NCI-H1105 (cell line): ENCODE results near the gene YBEY.
A peak's percentile ranks its signal among the peaks of the same experiment; 100 is the strongest.
"Not testable (repeated sequence)": the region's sequence is repeated elsewhere in the genome, so short reads cannot be mapped to it uniquely, and the experiment has no call there.

ENCODE experiments used
- DNase-seq: peaks from one replicate; lab custom pipeline; 2025; lab: John Stamatoyannopoulos, UW

YBEY gene, protein sequence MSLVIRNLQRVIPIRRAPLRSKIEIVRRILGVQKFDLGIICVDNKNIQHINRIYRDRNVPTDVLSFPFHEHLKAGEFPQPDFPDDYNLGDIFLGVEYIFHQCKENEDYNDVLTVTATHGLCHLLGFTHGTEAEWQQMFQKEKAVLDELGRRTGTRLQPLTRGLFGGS

DNA sequence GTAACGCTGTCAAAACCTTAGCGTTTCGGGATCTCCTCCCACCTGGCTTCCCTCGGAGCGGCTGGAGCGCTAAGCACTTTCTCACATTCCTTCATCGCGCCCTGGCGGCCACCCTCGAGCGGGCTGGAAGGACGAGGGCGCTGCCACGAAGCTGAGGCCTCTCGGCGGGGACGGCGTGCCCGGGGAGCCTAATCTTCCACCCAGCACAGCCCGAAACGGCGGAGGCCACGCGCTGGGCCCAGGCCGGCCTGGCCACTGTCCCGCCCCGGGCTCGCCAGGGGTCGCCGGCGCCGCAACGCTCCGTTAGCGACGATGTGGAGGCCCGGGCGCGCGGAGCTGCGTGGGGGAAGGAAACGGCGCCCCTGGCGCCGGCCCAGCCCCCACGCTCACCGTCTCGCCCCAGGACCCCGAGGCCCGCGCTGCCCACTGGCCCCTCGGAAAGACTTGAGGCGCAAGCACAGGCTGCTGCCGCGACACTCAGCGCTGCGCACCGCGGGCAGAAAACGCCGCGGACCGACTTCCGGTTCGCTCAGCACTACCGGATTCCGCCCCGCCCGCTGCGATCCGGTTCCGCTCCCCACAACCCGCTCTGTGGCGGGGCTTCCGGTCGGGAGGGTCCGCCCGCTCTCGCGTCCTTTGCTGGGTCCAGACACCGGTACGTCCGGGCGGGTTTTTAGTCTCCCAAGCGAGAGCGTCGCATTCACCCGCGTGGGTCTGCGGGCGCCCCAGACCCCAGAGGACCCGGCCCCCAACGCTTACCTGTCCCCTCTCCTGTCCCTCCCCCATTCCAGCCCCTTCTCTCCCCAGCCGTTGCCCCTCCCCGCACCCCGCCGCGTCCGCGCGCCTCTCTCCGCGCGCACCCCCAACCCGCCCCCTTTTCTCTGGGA lies at the start of gene YBEY:
TSS of gene YBEY (plus strand) at position 582 of the 887 bp plus-strand sequence. CDS start 572 bp downstream, outside the sequence.
- peak; percentile 86 for DNase-seq

DNA sequence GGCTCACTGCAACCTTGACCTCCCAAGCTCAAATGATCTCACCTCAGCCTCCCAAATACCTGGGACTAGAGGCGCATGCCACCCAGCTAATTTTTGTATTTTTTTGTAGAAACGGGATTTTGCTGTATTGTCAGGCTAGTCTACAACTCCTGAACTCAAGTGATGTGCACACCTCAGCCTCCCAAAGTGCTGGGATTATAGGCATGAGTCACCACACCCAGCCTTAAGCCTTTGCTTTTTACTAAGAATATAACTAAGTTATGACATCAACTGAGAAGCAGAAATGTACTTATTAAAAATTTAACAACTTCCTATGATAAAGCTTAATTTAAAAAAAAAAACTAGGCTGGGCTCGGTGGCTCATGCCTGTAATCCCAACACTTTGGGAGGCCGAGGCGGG lies 48.7 kb upstream of the YBEY start:
- DNase-seq: no peak

DNA sequence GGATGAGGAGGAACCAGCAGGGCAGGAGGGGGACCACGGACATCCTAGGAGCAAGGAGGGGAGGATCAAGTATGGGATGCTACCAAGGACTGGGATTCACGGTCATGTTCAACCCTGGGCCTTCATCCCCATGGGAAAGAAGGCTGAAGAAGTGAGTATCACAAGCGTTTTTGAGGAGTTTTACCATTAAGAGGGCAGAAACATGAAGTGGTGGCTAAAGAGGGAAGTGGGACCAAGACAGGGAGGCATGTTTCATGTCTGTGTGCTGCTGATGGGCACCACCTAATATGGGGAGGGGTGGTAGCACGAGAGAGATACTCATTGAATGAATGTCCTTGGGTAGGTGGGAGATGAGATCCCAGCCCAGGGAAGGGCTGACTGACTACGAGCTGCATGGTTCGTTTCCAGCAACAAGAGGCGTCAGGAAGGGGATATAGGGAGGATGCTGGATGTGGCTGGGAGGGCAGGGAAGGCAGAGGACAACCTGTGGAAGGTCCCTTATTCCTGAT lies 46.3 kb upstream of the YBEY start:
- DNase-seq: no peak

DNA sequence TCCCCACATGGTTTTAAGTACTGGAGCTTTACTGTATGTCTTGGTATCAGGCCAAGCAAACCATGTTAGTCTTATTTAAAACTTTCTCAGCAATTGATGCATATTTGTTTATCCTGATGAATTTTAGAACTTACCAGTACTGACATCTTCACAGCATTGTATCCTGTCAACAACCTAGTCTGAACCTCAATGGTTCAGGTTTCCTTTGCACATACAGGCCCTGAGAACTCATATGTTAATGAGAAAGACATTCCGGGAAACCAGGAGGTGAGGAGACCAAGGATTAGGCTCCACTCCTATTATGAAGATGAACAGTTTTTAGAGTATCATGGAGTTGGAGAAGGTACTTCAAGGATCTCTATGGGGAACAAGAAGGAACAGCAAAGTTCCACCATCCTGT lies 44.6 kb upstream of the YBEY start:
- not testable (repeated sequence) for DNase-seq

DNA sequence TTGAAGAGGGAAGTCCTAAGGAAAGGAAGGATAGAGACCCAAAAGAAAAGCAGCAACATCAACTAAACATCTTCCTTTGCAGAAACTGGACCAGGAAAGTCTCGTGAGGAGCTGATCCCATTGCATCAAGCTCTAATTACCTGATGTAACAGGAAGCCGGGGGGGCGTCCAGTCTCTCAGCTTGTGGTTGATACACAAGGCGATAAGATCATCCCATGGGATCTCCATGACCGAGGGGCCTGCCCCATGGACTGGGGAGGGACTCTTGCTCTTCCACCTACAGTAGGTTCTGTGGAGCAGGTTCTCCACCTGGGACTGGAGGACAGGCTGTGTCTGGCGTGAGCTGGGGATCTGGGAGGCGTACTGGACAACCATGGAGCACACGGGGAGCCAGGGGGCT lies 42.8 kb upstream of the YBEY start:
- no peak for DNase-seq

DNA sequence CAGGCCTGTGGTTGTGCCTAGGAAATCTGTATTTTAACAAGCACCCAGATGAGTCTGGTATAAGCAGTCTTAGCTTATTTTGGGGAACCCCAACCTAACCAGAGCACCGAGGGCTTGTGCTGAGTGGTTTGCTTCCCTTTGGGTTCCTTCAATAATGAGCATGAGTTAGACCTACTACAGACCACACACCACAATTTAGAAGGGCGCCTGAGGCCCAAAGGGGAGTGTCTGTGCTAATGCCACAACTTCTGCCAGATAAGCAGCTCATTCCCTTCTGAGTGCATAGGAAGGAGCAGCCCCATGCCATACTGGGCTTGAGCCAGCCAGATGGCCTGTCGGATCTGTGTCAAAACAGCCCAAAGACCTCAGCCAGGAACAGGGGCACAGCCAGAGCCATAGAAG lies 42.2 kb upstream of the YBEY start:
- DNase-seq: no peak

DNA sequence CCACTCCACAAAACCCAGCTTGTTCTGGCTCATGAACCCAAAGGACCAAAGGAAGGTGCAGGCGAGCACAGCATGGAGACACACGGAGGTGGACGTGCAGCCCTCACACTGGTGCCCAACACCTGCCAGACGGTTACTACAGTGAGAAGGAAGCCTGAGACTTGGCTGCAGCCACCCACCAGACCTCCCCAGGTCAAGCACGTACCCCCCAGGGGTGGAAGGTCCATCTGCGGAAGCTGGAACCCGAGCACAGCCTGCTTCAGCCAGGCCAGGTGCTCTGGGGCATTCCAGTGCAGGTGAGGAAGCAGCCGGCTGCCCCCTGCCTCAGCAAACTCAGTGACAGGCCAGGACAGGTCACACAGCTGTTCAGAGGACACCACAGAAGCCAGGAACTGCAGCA lies 41.5 kb upstream of the YBEY start:
- no peak for DNase-seq

DNA sequence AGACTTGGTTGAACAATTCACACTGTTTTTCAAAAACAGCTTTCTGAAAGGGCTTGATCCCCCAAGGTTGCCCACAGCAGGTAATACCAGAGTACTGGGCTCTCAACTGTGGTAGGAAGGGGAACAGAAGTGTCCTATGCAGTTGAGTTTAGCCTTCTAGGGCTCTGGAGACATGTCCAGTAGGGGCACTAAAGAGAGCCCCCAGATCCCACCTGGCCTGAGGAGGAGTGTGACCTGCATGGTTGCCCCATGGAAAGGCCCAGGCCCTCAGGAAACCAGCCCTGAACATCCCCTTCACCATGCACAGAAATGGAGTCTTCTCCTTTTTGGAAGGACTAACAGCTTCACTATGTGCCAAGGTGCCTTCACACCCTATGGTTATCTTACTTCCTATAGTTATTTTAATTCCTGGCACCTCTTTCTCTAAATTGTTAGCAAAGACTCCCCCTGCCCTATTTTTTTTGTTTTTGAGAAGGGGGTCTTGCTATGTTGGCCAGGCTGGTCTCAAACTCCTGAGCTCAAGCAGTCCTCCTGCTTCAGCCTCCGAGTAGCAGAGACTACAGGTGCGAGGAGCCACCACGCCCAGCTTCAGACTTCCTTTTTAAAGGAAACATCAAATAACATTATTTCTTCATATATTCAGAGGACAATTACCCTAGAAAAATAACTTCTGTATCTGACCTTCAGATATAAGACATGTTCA lies 40.8 kb upstream of the YBEY start:
- no peak for DNase-seq

DNA sequence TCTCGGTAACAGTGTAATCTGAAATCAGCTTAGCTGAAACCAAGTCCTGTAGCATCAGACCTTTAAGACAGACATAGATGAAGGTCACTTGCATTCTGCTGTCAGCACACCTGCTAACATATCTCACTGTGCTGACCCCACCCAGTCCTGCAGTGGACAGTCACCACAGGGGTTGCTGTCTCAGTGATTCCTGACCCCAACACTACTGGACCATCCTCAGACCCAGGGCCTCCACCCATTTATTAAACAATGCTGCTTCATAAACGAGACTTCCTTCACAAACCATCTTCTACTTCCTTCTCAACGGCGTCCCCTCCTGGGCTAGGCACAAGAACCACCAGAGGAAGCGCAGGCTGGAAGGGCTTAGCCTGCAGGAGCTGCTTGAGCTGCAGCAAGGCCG lies 39.8 kb upstream of the YBEY start:
- no peak for DNase-seq

DNA sequence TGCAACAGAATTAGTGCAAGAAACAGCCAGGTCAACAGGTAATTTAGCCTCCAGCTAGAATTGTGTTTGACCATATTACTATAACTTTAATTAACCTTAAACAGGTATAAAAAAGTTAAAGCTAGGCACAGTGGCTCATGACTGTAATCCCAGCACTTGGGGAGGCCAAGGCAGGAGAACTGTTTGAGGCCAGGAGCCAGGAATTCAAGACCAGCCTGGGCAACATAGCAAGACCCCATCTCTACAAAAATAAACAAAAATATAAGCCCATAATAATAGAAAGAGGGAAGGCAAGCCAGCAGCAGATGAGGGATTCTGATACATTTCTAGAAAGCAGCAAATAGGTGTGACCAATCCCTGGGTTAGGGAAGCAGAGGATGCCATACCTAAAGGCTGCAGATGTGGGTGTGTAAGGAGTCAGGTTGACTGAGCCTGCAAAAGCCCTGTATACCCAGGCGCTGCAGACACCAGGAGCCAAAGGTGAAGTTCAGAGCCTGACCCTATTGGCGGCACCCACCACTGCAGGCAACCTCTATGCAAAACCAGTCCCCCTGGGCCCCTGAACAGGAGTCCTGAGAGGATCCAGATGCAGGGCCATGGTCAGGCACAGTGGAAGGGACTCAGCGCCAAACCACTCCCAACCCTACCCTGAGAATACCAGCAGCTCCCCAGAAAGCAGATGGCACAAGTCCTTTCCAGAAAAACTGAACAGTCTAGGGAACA lies 38.3 kb upstream of the YBEY start:
- no peak for DNase-seq

DNA sequence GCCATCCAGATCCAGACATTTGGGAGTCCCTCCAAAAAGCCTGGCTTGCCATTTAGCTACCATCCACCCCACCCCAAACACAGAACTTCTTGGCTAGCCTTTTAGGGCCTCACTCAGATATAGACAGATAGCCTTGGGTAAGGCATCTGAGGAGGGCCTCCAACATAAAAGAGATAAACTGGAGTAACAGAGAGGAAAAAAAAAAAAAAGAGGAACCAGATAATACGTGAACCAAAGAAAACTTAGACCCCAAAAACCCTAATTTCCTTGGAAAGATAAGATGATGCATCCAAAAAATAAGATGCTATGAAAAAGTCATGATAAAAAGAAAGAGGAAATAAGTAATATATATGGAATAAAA lies 37.7 kb upstream of the YBEY start:
- DNase-seq: no peak

DNA sequence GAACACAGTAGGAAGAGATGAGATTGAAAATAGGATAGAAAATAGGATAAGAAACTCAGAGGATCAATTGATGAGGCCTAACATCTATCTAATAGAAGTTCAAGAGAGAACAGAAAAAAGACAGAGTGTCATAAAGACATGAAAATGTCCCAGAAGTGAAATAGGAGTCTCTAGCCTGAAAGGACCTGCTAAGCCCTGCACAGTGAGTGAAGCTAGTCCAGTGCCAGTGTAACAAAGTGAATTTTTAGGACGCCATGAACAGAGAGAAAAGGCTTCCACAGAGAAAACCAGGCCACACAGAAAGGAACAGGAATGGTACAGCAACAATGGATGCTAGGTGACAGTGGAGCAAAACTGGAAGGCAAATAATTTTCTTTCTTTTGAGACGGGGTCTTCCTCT lies 37.3 kb upstream of the YBEY start:
- DNase-seq: no peak

DNA sequence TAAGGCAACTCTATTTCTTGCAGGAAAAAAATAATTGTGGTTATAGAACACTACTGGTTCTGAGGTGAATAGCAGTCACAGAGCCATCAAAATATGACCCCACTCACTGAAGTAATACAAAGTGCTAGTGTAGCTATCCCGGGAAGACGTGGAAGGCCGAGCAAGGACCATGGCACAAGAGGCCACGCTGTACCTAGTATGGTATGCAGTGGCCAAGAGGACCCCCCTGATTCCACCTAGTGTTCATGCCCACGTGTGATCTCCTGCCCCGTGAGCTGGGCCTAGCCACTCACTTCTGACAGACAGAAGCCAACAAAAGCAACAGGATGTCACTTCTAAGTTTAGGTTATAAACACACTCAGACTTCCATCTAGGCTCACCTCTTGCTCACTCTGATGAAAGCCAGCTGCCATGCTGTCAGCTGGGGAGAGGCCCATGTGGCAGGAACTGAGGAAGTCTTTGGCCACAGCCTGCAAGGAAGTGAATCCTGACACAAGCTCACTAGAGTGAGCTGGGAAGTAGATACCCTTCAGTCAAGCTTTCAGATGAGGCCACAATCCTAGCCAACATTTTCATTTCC lies 35.9 kb upstream of the YBEY start:
- no peak for DNase-seq

DNA sequence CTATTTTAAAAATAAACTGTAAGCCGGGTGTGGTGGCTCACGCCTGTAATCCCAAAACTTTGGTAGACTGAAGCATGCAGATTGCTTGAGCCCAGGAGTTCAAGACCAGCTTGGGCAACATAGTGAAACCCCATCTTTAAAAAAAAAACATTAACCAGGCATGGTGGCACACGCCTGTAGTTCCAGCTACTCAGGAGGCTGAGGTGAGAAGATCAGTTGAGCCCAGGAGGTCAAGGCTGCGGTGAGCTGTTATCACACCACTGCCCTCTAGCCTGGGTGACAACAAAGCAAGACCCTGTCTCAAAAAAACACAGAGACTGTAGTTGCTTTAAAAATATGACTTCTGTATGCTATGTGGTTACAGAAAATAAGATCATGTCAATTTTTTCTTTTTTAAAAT lies 33.3 kb upstream of the YBEY start:
- no peak for DNase-seq

DNA sequence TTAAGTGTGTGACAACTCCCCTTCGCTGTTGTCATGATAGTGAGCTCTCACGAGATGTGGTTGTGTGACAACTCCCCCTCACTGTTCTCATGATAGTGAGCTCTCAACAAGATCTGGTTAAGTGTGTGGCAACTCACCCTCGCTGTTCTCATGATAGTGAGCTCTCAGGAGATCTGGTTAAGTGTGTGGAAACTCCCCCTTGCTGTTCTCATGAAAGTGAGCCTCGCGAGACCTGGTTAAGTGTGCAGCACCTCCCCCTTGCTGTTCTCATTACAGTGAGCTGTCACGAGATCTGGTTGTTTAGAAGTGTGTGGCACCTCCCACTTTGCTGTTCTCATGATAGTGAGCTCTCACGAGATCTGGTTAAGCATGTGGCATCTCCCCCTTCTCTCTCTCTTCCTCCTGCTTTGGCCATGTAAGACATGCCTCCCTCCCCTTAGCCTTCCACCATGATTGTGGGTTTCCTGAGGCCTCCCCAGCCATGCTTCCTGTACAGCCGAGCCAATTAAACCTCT lies 32.5 kb upstream of the YBEY start:
- DNase-seq: no peak

DNA sequence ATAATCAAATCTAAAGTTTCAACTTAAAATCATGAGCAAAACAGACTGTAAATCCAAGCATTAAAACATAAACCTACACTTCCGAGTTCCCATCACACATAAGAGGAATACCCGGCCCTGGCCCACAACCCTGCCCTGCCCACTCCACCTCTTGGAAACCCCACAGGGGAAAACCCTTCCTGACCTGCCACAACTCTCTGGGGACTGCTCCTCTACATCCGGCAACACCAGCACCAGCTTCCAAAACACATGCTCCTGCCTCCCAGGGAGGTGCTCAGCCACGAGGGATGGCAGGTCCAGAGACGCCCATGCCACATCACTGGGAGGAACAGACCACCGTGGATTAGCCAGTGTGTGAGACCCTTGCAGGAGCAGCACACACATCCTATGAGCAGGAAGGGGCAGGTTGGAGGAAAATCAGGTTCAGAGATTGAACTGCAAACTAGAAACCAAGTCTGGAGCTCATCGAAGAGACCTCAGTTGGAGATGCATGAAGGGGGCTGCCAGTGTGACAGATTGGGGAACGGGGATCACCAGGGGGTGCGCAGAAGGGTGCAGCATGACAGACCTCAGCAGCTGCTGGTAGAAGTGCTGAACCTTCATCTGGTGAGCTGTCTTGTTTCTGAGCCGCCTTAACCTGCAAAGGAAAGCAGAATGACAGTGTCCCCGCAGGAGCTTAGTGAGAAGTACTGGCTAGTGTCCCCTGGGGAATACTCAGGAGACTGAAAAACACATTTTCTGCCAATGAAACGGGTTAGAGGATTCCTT lies 31.8 kb upstream of the YBEY start:
- DNase-seq: no peak

DNA sequence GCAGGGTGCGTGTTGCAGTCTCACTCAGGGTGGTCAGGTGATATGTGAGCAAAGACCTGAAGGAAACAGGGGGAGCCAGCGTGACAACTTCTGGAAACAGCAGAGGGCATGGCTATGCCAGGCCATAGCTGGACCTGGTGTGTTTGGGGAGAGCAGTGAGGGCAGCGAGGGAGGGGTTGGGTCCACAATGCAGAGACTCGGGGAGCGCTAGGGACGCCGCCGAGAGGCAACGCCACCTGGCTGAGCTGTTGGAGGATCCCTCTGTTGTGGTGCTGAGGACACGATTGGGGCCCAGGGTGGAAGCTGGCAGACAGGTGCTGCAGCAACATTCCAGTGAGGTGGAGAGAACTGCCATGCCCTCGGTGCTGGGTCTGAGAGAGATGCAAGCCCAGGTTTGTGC lies 31.0 kb upstream of the YBEY start:
- no peak for DNase-seq

DNA sequence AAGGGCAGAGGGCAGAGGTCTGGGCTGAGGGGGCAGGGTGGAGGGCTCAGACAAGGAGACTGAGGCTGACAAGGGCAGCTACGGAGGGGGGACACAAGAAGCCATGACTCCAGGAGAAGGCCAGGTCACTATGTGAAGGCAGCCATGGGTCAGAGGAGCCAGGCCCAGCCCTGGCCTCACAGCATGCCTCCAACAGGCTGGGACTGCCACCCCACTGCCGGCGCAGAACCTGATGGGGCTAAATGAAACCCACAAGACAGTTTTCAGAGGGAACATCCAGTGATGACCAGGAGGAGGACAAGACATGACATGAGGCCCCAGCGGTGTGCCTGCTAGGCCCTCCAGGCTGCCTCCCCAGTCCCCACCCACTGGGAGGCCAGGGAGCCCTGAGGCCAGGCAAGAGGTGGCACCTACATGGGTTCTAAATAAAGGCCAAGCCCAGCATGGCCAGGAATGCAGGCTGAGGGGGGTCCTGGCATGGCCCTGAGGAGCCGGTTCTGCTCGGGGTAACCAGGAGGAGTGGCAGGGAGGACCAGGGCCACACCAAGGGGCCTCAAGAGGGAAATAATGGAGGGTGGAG lies 30.3 kb upstream of the YBEY start:
- DNase-seq: no peak

DNA sequence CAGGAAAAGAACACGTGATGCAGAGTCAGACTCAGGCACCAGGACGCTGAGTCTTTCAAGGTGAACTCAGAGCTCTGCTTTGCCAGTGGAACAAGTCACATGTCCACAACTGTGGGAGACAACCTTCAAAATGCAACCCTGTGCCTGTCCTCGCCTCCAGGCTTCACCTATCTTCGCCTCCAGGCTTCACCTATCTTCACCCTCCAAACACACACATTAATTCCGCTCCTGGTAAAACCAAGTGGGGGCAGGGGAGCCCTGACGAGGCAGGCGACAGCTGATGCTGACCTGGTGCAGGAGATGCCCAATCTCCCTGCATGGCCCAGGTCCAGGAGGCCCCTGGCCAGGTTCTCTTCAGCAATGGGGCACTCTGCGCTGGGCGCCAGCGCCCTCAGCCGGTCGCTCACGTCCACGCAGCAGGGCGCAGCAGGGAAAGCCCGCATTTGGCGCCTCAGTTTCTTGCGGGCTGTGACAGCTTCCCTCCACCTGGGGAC lies 29.6 kb upstream of the YBEY start:
- no peak for DNase-seq

DNA sequence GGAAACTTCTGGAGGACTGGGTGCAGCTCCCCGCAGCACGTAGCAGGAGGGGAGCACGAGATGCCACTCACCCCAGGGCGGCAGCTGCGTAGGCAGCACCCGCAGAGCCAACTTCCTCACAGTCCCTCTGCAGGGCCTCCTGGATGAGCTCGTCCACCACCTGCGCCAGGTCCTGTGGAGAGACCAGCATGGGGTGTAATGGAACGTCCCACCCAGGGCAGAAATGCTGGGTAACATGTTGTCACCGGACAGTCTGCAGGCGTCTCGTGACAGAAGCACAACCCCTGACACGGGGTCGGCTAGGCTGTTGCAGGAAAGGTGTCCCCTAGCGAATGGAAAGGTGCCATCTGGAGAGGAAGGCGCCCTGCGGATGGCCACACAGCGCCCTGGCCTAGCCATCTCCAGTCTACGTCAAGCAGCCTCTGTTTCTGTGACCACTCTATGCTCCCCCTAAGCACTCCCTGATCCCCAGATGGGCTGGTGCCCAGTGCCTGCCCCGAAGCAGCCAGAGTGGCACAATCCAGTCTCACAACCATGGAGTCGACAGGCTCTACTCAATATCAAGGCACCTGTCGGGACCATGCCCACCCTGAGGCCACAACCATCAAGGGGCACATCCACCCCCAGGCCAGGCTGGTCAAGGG lies 22.0 kb upstream of the YBEY start:
- no peak for DNase-seq
